ENCODE results near the gene HLF. TPM values are rescaled to one million over a fixed set of nuclear protein-coding genes. Genes with fewer than 3 reads are reported as not detected.

The HLF gene
- total RNA-seq, 1 donor from 2014 or later, result 0.32 TPM

DNA sequence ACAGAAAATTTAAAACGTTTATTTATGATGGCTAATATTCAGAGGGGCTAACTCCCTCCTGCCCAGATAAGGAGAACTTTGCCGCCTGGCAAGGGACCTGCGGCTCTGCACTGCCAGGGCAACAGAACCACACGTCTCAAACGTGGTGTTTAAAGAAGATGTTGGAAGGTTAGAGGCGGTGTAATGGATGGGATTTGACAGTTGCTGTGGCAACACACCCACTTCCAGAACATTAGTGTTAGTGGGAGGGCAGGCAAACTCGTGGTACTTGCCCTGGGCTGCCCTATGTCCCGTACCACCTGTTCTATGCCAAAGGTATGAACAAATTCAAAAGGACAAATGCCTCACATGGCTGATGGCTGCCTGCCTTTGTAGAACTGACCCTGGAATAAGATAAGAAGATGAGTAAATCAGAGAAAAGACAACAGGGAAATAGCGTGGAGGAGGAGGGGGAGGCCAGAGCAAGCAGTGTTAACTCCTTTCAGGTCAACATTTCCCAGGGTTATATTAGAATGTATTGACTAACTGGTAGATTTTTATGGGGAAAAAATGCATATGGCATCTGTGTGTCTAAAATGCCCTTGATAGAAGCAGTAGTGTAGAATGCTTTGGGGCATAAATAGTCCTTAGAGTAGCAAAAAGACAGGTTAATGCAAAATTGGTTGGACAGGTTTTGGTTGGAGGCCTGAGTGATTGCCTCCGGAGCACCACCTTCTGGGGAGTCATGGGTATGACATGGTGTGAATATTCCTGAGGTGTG lies 30.8 kb downstream of the HLF start:
- Mint-ChIP-seq H3K4me1 (ENCODE audit: low read depth, unreplicated experiment) (no peaks in the 10 kb centered on the region), H3K27ac (ENCODE audit: unreplicated experiment) (no peak overlapping the region), H3K9me3 (ENCODE audit: unreplicated experiment) (peaks cover 1% of the 10 kb centered on the region), H3K27me3 (ENCODE audit: unreplicated experiment) (no peaks in the 10 kb centered on the region), H3K4me3 (ENCODE audit: unreplicated experiment) (no peak overlapping the region), H3K36me3 (ENCODE audit: unreplicated experiment) (no peaks in the 10 kb centered on the region)
- TF ChIP-seq, protein P1, sequence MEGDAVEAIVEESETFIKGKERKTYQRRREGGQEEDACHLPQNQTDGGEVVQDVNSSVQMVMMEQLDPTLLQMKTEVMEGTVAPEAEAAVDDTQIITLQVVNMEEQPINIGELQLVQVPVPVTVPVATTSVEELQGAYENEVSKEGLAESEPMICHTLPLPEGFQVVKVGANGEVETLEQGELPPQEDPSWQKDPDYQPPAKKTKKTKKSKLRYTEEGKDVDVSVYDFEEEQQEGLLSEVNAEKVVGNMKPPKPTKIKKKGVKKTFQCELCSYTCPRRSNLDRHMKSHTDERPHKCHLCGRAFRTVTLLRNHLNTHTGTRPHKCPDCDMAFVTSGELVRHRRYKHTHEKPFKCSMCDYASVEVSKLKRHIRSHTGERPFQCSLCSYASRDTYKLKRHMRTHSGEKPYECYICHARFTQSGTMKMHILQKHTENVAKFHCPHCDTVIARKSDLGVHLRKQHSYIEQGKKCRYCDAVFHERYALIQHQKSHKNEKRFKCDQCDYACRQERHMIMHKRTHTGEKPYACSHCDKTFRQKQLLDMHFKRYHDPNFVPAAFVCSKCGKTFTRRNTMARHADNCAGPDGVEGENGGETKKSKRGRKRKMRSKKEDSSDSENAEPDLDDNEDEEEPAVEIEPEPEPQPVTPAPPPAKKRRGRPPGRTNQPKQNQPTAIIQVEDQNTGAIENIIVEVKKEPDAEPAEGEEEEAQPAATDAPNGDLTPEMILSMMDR (IDR thresholded peaks at IDR 0.05; ENCODE audit: partially characterized antibody, unreplicated experiment), result peak; percentile 83
- peak; percentile 59 for DNase-seq

DNA sequence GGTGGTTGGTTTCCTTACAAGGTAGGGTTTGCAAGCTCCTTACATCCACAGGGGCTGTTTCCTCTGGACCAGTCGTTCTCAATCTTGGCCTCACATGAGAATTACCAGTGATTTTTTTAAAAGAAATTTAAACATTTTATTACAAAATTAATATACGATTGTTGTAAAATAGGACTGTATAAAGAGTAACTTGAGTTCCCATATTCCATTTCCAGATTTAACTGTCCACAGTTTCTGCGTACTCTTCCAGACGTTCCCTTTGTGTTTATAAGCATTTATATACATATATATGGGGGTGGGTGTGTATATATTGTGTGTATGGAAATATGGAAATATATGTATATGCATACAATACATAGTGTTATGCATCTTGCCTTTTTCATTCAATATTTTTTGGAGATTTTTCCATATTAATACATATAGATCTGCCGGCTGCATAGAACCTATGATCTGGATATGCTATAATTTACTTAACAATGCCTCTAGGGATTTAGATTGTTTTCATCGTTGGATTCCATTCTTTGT lies 31.5 kb downstream of the HLF start:
- no peak overlapping the region for H3K4me3 Mint-ChIP-seq (ENCODE audit: unreplicated experiment)
- H3K4me1 Mint-ChIP-seq (ENCODE audit: low read depth, unreplicated experiment), result no peaks in the 10 kb centered on the region
- no peak for DNase-seq
- TF ChIP-seq, protein P1 (IDR thresholded peaks at IDR 0.05; ENCODE audit: partially characterized antibody, unreplicated experiment), result no peak
- no peaks in the 10 kb centered on the region for H3K27me3 Mint-ChIP-seq (ENCODE audit: unreplicated experiment)
- H3K9me3 Mint-ChIP-seq (ENCODE audit: unreplicated experiment), result peaks cover 1% of the 10 kb centered on the region
- no peak overlapping the region for H3K27ac Mint-ChIP-seq (ENCODE audit: unreplicated experiment)
- H3K36me3 Mint-ChIP-seq (ENCODE audit: unreplicated experiment), result no peaks in the 10 kb centered on the region

DNA sequence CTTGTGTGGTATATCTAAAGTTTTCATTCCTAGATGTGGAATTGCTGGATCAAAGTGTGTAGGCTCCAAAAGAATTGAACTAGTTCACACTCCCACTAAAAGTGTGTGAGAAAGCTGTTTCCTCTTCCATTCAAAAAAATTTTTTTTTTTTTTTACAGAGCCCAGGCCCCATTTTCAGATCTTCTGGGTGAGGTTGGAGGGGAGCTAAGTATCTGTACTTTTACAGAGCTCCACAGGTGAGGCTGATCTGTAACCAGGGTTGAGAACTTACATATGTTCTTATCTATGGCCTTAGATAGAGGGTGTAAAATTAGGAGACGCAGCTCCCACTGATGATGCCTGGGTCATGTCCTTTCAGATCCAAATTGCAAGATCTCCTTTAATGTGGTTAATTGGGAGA lies 31.9 kb downstream of the HLF start:
- TF ChIP-seq, protein P1 (IDR thresholded peaks at IDR 0.05; ENCODE audit: partially characterized antibody, unreplicated experiment), result no peak
- no peaks in the 10 kb centered on the region for H3K4me1 Mint-ChIP-seq (ENCODE audit: low read depth, unreplicated experiment)
- no peak for DNase-seq
- no peak overlapping the region for H3K4me3 Mint-ChIP-seq (ENCODE audit: unreplicated experiment)
- no peak overlapping the region for H3K27ac Mint-ChIP-seq (ENCODE audit: unreplicated experiment)
- H3K36me3 Mint-ChIP-seq (ENCODE audit: unreplicated experiment), result no peaks in the 10 kb centered on the region
- H3K27me3 Mint-ChIP-seq (ENCODE audit: unreplicated experiment), result no peaks in the 10 kb centered on the region
- peaks cover 1% of the 10 kb centered on the region for H3K9me3 Mint-ChIP-seq (ENCODE audit: unreplicated experiment)

DNA sequence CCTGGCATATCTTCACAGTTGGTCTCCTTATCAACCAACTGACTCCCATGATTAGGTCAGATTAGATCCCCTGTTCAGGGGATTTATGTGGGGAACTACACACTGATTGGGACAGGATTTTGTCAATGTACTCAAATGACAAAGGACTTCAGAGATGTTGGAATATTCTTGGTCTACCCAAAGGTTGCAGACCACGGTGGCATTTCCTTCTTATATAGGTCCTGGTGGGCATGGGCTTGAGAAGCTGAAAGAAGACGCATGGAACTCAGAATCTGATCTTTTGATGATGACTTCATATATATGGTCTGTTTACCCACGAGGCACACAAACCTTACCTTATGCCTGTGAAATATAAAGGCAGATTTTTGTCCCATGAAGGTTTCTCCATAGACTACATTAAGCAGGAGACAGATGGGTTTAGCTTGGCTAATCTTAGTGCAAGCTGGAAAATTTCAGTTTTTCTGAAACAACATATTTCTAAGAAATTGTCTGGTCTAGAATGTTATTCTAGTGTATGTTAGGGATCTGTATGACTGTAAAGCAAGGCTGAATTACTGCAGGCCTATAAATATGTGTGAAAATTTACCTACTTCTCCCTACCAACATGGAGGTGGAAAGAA lies 33.5 kb downstream of the HLF start:
- no peaks in the 10 kb centered on the region for H3K9me3 Mint-ChIP-seq (ENCODE audit: unreplicated experiment)
- H3K36me3 Mint-ChIP-seq (ENCODE audit: unreplicated experiment), result no peaks in the 10 kb centered on the region
- no peak for DNase-seq
- H3K27ac Mint-ChIP-seq (ENCODE audit: unreplicated experiment), result no peak overlapping the region
- no peaks in the 10 kb centered on the region for H3K4me1 Mint-ChIP-seq (ENCODE audit: low read depth, unreplicated experiment)
- H3K27me3 Mint-ChIP-seq (ENCODE audit: unreplicated experiment), result no peaks in the 10 kb centered on the region
- TF ChIP-seq, protein P1 (IDR thresholded peaks at IDR 0.05; ENCODE audit: partially characterized antibody, unreplicated experiment), result no peak
- no peak overlapping the region for H3K4me3 Mint-ChIP-seq (ENCODE audit: unreplicated experiment)

Data from glutamatergic neuron (in vitro differentiated cells).